HCT116 (cell line): Measurements from ENCODE around the gene MTHFSD. TPM values are rescaled to one million over a fixed set of nuclear protein-coding genes. Genes with fewer than 3 reads are reported as not detected.
A peak's percentile ranks its signal among the peaks of the same experiment; 100 is the strongest.

Source experiments
- ATAC-seq: fragments of 200-7000 bp; cut with Tn5 transposase; 2 replicates; pipeline ENCODE4 v1.9.1; 2020; ENCODE audit warnings: mild to moderate bottlenecking, moderate library complexity
- BruUV-seq: library from RNA; stranded (reverse); fragments of 400-500 nt; replicated peaks from 2 replicates; lab custom pipeline; 2021; lab: Mats Ljungman, UMichigan
- CTCF ChIA-PET: fragments of 300-600 bp; sonication (Branson Sonifier 250); formaldehyde crosslinking; loops from one replicate; lab custom pipeline; 2021; ENCODE audit warnings: antibody characterized with exemption; lab: Charles Lee
- POLR2A ChIA-PET: fragments of 300-600, 350-600 bp; sonication (Branson Sonifier 250); formaldehyde crosslinking; loops from one replicate; lab custom pipeline; 2021; ENCODE audit warnings: antibody characterized with exemption; lab: Charles Lee
- RAD21 ChIA-PET, 2 experiments: fragments of 300-600 bp; sonication (Branson Sonifier 250); formaldehyde crosslinking; loops; one replicate each; lab custom pipeline; 2023; ENCODE audit warnings: low total read pairs in 2 of 2; ENCODE audit not compliant: uncharacterized antibody in 2 of 2, unreplicated experiment in 2 of 2, low non-redundant PET in 1 of 2; lab: Charles Lee
- DNase-seq: peaks from one replicate; pipeline ENCODE4 v3.0.0-alpha.2; 2010; ENCODE audit warnings: low read depth, low spot score
- H2AFZ ChIP-seq: fragments of 200-600 bp; shearing (Covaris generic), sonication (generic); 2 replicates; pipeline ENCODE4 v1.6.1; 2017; ENCODE audit warnings: low read depth, mixed run types, mixed read lengths, antibody characterized with exemption, low read length; ENCODE audit not compliant: poor library complexity, severe bottlenecking
- H3K27ac ChIP-seq: 2 replicates; pipeline ENCODE4 v1.5.1; 2012; ENCODE audit warnings: low read depth, low read length
- H3K27me3 ChIP-seq: fragments of 200-600 bp; sonication (generic); 2 replicates; pipeline ENCODE4 v1.6.1; 2016; ENCODE audit warnings: mixed run types, low read length, mixed read lengths; ENCODE audit not compliant: insufficient read depth
- H3K36me3 ChIP-seq, 2 experiments: fragments of 200-500 bp in 1 of 2; fragments of 200-600 bp in 1 of 2; sonication (Bioruptor generic) in 1 of 2; sonication (generic) in 1 of 2; 2 replicates each; pipeline versions ENCODE4 v1.5.1 to v1.6.1; 2014 to 2016; ENCODE audit warnings: low read length in 2 of 2, inconsistent platforms in 1 of 2, mixed read lengths in 1 of 2, mixed run types in 1 of 2; ENCODE audit not compliant: insufficient read depth in 2 of 2, control insufficient read depth in 1 of 2
- H3K4me1 ChIP-seq, 2 experiments: fragments of 200-600 bp in 1 of 2; sonication (generic) in 1 of 2; 2 replicates each; pipeline versions ENCODE4 v1.5.1 to v1.6.1; 2012 to 2017; ENCODE audit warnings: low read length in 2 of 2, inconsistent platforms in 1 of 2, mild to moderate bottlenecking in 1 of 2, mixed read lengths in 1 of 2, mixed run types in 1 of 2, moderate library complexity in 1 of 2; ENCODE audit not compliant: insufficient read depth in 2 of 2, control insufficient read depth in 1 of 2
- H3K4me2 ChIP-seq: fragments of 200-600 bp; sonication (generic); 2 replicates; pipeline ENCODE4 v1.6.1; 2017; ENCODE audit warnings: mixed run types, low read length, mixed read lengths
- H3K4me3 ChIP-seq, 2 experiments: fragments of 200-600 bp in 1 of 2; sonication (generic) in 1 of 2; replicated peaks in 1 of 2; 2 replicates each; pipeline ENCODE4 v1.5.1; 2011 to 2016; ENCODE audit warnings: low read length in 2 of 2, control low read depth in 1 of 2, low read depth in 1 of 2, mild to moderate bottlenecking in 1 of 2, mixed read lengths in 1 of 2, mixed run types in 1 of 2
- H3K79me2 ChIP-seq: fragments of 200-600 bp; sonication (generic); 2 replicates; pipeline ENCODE4 v1.6.1; 2017; ENCODE audit warnings: mild to moderate bottlenecking, mixed run types, low read length, moderate library complexity, mixed read lengths; ENCODE audit not compliant: insufficient read depth
- H3K9ac ChIP-seq: fragments of 200-600 bp; sonication (generic); 2 replicates; pipeline ENCODE4 v1.6.1; 2016; ENCODE audit warnings: low read length, mixed read lengths
- H3K9me2 ChIP-seq: fragments of 200-600 bp; sonication (generic), shearing (Covaris generic); 2 replicates; pipeline ENCODE4 v1.6.1; 2017; ENCODE audit warnings: mixed run types, mild to moderate bottlenecking, moderate library complexity; ENCODE audit not compliant: insufficient read depth
- H3K9me3 ChIP-seq, 2 experiments: fragments of 200-500 bp in 1 of 2; fragments of 200-600 bp in 1 of 2; sonication (Bioruptor generic) in 1 of 2; sonication (generic) in 1 of 2; 2 replicates each; pipeline ENCODE4 v1.6.1; 2014 to 2017; ENCODE audit warnings: low read length in 2 of 2, mixed read lengths in 2 of 2, inconsistent platforms in 1 of 2, low read depth in 1 of 2, mild to moderate bottlenecking in 1 of 2, mixed run types in 1 of 2, moderate library complexity in 1 of 2; ENCODE audit not compliant: control insufficient read depth in 1 of 2, insufficient read depth in 1 of 2
- H4K20me1 ChIP-seq: fragments of 200-600 bp; sonication (generic), shearing (Covaris generic); 2 replicates; pipeline ENCODE4 v1.6.1; 2017; ENCODE audit warnings: mixed run types, mild to moderate bottlenecking, moderate library complexity; ENCODE audit not compliant: insufficient read depth
- CBX3 ChIP-seq: IDR thresholded peaks from 2 replicates; pipeline ENCODE4 v1.6.1; 2012; ENCODE audit warnings: low read depth
- CEBPB ChIP-seq: IDR thresholded peaks from 2 replicates; pipeline ENCODE4 v1.6.1; 2012; ENCODE audit warnings: low read depth
- CTCF ChIP-seq, 3 experiments: fragments of 200-600 bp in 1 of 3; sonication (generic) in 1 of 3; IDR thresholded peaks in 2 of 3; conservative IDR thresholded peaks in 1 of 3; 2 replicates each; pipeline ENCODE4 v1.5.1; 2012 to 2017; ENCODE audit warnings: low read depth in 2 of 3, low read length in 2 of 3, antibody characterized with exemption in 1 of 3, borderline replicate concordance in 1 of 3, control low read depth in 1 of 3, mild to moderate bottlenecking in 1 of 3, mixed read lengths in 1 of 3, mixed run types in 1 of 3, moderate library complexity in 1 of 3; ENCODE audit not compliant: insufficient read depth in 1 of 3
- EGR1 ChIP-seq: IDR thresholded peaks from 2 replicates; pipeline ENCODE4 v1.6.1; 2012; ENCODE audit warnings: low read depth
- ELF1 ChIP-seq: IDR thresholded peaks from 2 replicates; pipeline ENCODE4 v1.6.1; 2012; ENCODE audit warnings: low read depth, borderline replicate concordance
- EZH2phosphoT487 ChIP-seq: fragments of 200-600 bp; IDR thresholded peaks from 2 replicates; pipeline ENCODE4 v1.6.1; 2018; ENCODE audit warnings: antibody characterized with exemption, borderline replicate concordance
- MAX ChIP-seq: IDR thresholded peaks from 2 replicates; pipeline ENCODE4 v1.6.1; 2012
- POLR2A ChIP-seq: IDR thresholded peaks from 2 replicates; pipeline ENCODE4 v1.7.0; 2011; ENCODE audit warnings: borderline replicate concordance; ENCODE audit not compliant: insufficient read depth, insufficient read length; ENCODE audit errors: extremely low read depth
- POLR2AphosphoS5 ChIP-seq: IDR thresholded peaks from 2 replicates; pipeline ENCODE4 v1.6.1; 2011; ENCODE audit warnings: mild to moderate bottlenecking, low read depth, low read length, moderate library complexity
- RAD21 ChIP-seq: IDR thresholded peaks from 2 replicates; pipeline ENCODE4 v1.6.1; 2012; ENCODE audit warnings: low read depth, mild to moderate bottlenecking
- SP1 ChIP-seq: IDR thresholded peaks from 2 replicates; pipeline ENCODE4 v1.6.1; 2012; ENCODE audit warnings: low read depth
- YY1 ChIP-seq: IDR thresholded peaks from 2 replicates; pipeline ENCODE4 v1.6.1; 2011; ENCODE audit warnings: low read length, low read depth, moderate library complexity, mild to moderate bottlenecking; ENCODE audit not compliant: insufficient replicate concordance; ENCODE audit errors: extremely low read depth
- ZFX ChIP-seq: fragments of 450-650 bp; IDR thresholded peaks from 2 replicates; pipeline ENCODE4 v1.6.1; 2017
- intact Hi-C: fragments of 100-400 bp; cut with micrococcal nuclease; formaldehyde crosslinking; loops from 2 replicates; pipeline ENCODE4 v1.10.0; 2022
- total RNA-seq: library from RNA; stranded (reverse); gene quantifications from one replicate; pipeline ENCODE4 v1.2.1, GENCODE V29; 2021; ENCODE audit not compliant: unreplicated experiment

MTHFSD gene
- total RNA-seq, 1 experiment from 2014 or later = 33.1 TPM

GRCh38 chr16:86576591-86577313 lies 21.7 kb upstream of the MTHFSD start:
- RAD21 ChIA-PET = interaction anchor here (0.7 to 2.1 kb wide), 11 partner anchors 12 to 486 kb away, joined by 3 to 14 read pairs (median 4); no protein-coding TSS in a partner anchor
- ATAC-seq (peak; percentile 31), DNase-seq (no peak)
- H2AFZ ChIP-seq = peak overlapping the region; percentile 67
- H4K20me1 ChIP-seq = no peaks in the 10 kb centered on the region
- H3K9me2 ChIP-seq = no peaks in the 10 kb centered on the region
- peak overlapping the region; percentile 62 to 63 for H3K4me3 ChIP-seq
- no peaks in the 10 kb centered on the region for H3K9me3 ChIP-seq
- H3K4me2 ChIP-seq = peak overlapping the region; percentile 89
- H3K9ac ChIP-seq = peak overlapping the region; percentile 54
- peak overlapping the region; percentile 55 for H3K27ac ChIP-seq
- BruUV-seq = TSS peak; percentile 88
- no peaks in the 10 kb centered on the region for H3K79me2 ChIP-seq
- POLR2A ChIA-PET = interaction anchor here (0.6 to 1.2 kb wide), 9 partner anchors 8 to 811 kb away, joined by 3 to 6 read pairs (median 3); no protein-coding TSS in a partner anchor
- H3K27me3 ChIP-seq = no peaks in the 10 kb centered on the region
- no peaks in the 10 kb centered on the region for H3K36me3 ChIP-seq
- H3K4me1 ChIP-seq = peaks cover 11 to 22% of the 10 kb centered on the region in 2 experiments; a peak in 3 of 4 replicates
- CTCF ChIA-PET = interaction anchor here (0.6 to 2.3 kb wide), 24 partner anchors 9 to 1047 kb away, joined by 3 to 22 read pairs (median 4); no protein-coding TSS in a partner anchor
- TF ChIP-seq CBX3 = no peak
- TF ChIP-seq EGR1 = peak; percentile 35; the same call in 1 of the 2 replicates
- no peak for TF ChIP-seq SP1
- intact Hi-C loops = loop anchor here (5.0 kb wide), 3 partner anchors 441 to 501 kb away; no protein-coding TSS in a partner anchor

GRCh38 chr16:86575754-86576557 lies 20.9 kb upstream of the MTHFSD start:
- Histone ChIP-seq H3K4me1 (peaks cover 11 to 22% of the 10 kb centered on the region in 2 experiments; a peak in 3 of 4 replicates), H3K27ac (peak overlapping the region; percentile 55), H3K9me3 (no peaks in the 10 kb centered on the region), H3K4me3 (peak overlapping the region; percentile 62 to 63), H2AFZ (peak overlapping the region; percentile 67), H3K27me3 (no peaks in the 10 kb centered on the region), H3K4me2 (peak overlapping the region; percentile 89), H4K20me1 (no peaks in the 10 kb centered on the region), H3K9ac (peak overlapping the region; percentile 54), H3K79me2 (no peaks in the 10 kb centered on the region), H3K9me2 (no peaks in the 10 kb centered on the region), H3K36me3 (no peaks in the 10 kb centered on the region)
- ChIA-PET CTCF (interaction anchor here (0.6 to 2.3 kb wide), 26 partner anchors 9 to 1048 kb away, joined by 3 to 22 read pairs (median 4); no protein-coding TSS in a partner anchor), POLR2A (interaction anchor here (0.6 to 1.2 kb wide), 9 partner anchors 9 to 812 kb away, joined by 3 to 6 read pairs (median 3); no protein-coding TSS in a partner anchor), RAD21 (interaction anchor here (0.7 to 2.1 kb wide), 12 partner anchors 11 to 487 kb away, joined by 3 to 14 read pairs (median 4); no protein-coding TSS in a partner anchor)
- BruUV-seq = no TSS peak
- ATAC-seq = peak; percentile 95
- intact Hi-C loops = loop anchor here (1.0 to 5.0 kb wide), 7 partner anchors 89 to 501 kb away; no protein-coding TSS in a partner anchor
- peak; percentile 97 for DNase-seq
- TF ChIP-seq POLR2AphosphoS5 (peak; percentile 92), CEBPB (no peak), POLR2A (peak; percentile 60), ELF1 (no peak; the same call in 1 of the 2 replicates), SP1 (peak; percentile 69), CTCF (IDR thresholded peaks at IDR 0.05 in 2 of 3, conservative IDR thresholded peaks at IDR 0.05 in 1 of 3; ENCODE audit: borderline replicate concordance in 1 of 3, insufficient read depth in 1 of 3, low read depth in 2 of 3, low read length in 2 of 3) (peak; percentile 86 to 98 (median 88)), MAX (peak; percentile 79), RAD21 (peak; percentile 95), EZH2phosphoT487 (no peak), ZFX (no peak; the same call in 1 of the 2 replicates), YY1 (peak; percentile 64)
